Activated T-cell treated with anti-CD3 and anti-CD28 coated beads, Interleukin-2, amount 50 U/mL, for 72 hours (primary cell): ENCODE data around the gene DCTN3. TPM values are rescaled to one million over a fixed set of nuclear protein-coding genes. Genes with fewer than 3 reads are reported as not detected.

Source experiments
- ATAC-seq, 2 donors: fragments of 150-1000 bp; cut with Tn5 transposase; replicated peaks in 1 of 2; 2 replicates each; pipeline ENCODE4 v1.10.0; 2021; ENCODE audit warnings: moderate library complexity in 2 of 2, mild to moderate bottlenecking in 1 of 2
- DNase-seq, 2 donors: peaks; one replicate each; pipeline ENCODE4 v3.0.0; 2021 to 2022; ENCODE audit warnings: mixed read lengths in 1 of 2
- H3K27ac Mint-ChIP-seq: one replicate; pipeline ENCODE4 v1.8.0; 2022; ENCODE audit warnings: mild to moderate bottlenecking, moderate library complexity, mixed read lengths
- H3K27me3 Mint-ChIP-seq: one replicate; pipeline ENCODE4 v1.8.0; 2022; ENCODE audit warnings: low read depth, mixed read lengths
- H3K36me3 Mint-ChIP-seq, 2 donors: one replicate each; pipeline ENCODE4 v1.8.0; 2022; ENCODE audit warnings: mixed read lengths in 2 of 2, mild to moderate bottlenecking in 1 of 2; ENCODE audit not compliant: insufficient read depth in 2 of 2
- H3K4me1 Mint-ChIP-seq: one replicate; pipeline ENCODE4 v1.8.0; 2022; ENCODE audit warnings: low read depth, mixed read lengths
- H3K4me3 Mint-ChIP-seq, 2 donors: one replicate each; pipeline ENCODE4 v1.8.0; 2022; ENCODE audit warnings: mild to moderate bottlenecking in 2 of 2, mixed read lengths in 2 of 2, moderate library complexity in 2 of 2
- H3K9me3 Mint-ChIP-seq, 2 donors: one replicate each; pipeline ENCODE4 v1.8.0; 2022; ENCODE audit warnings: mixed read lengths in 2 of 2
- total RNA-seq, 2 donors: library from RNA; stranded (reverse); gene quantifications; one replicate each; pipeline ENCODE4 v1.2.3, GENCODE V29; 2022

DCTN3 gene
- total RNA-seq, 2 donors from 2014 or later: 75.6 to 79.2 TPM

- Mint-ChIP-seq H3K27ac (no peak overlapping the region), H3K36me3 (no peaks in the 10 kb centered on the region), H3K9me3 (no peaks in the 10 kb centered on the region), H3K4me3 (peak overlapping the region; percentile 48 to 79), H3K4me1 (peaks cover 12% of the 10 kb centered on the region), H3K27me3 (peaks cover 59% of the 10 kb centered on the region)
- no peak for DNase-seq
- ATAC-seq: no peak
Measured at GRCh38 chr9:34576597-34577399, 43.5 kb downstream of the DCTN3 start.

- no peaks in the 10 kb centered on the region for H3K36me3 Mint-ChIP-seq
- peaks cover 51% of the 10 kb centered on the region for H3K27me3 Mint-ChIP-seq
- DNase-seq: no peak
- H3K9me3 Mint-ChIP-seq: no peaks in the 10 kb centered on the region
- no peak overlapping the region for H3K4me3 Mint-ChIP-seq
- no peak for ATAC-seq
- no peak overlapping the region for H3K27ac Mint-ChIP-seq
- peaks cover 12% of the 10 kb centered on the region for H3K4me1 Mint-ChIP-seq
Measured at GRCh38 chr9:34575862-34576596, 44.3 kb downstream of the DCTN3 start.

GRCh38 chr9:34575241-34575640 is 45.1 kb downstream of the DCTN3 start:
- ATAC-seq (no peak), DNase-seq (no peak)
- H3K4me1 Mint-ChIP-seq: peaks cover 12% of the 10 kb centered on the region
- H3K27me3 Mint-ChIP-seq: peaks cover 43% of the 10 kb centered on the region
- H3K9me3 Mint-ChIP-seq: no peaks in the 10 kb centered on the region
- H3K4me3 Mint-ChIP-seq: no peak overlapping the region
- H3K27ac Mint-ChIP-seq: no peak overlapping the region
- H3K36me3 Mint-ChIP-seq: no peaks in the 10 kb centered on the region

- Mint-ChIP-seq H3K9me3 (no peaks in the 10 kb centered on the region), H3K36me3 (no peaks in the 10 kb centered on the region), H3K27ac (no peak overlapping the region), H3K27me3 (peaks cover 42% of the 10 kb centered on the region), H3K4me3 (no peak overlapping the region), H3K4me1 (peaks cover 11% of the 10 kb centered on the region)
- no peak for ATAC-seq
- no peak for DNase-seq
Measured at GRCh38 chr9:34574571-34574970, 45.7 kb downstream of the DCTN3 start.

- Mint-ChIP-seq H3K4me3 (no peak overlapping the region), H3K9me3 (no peaks in the 10 kb centered on the region), H3K4me1 (peaks cover 7% of the 10 kb centered on the region), H3K27me3 (peaks cover 35% of the 10 kb centered on the region), H3K27ac (no peak overlapping the region), H3K36me3 (no peaks in the 10 kb centered on the region)
- DNase-seq: no peak
- no peak for ATAC-seq
Measured at GRCh38 chr9:34573599-34574325, 46.5 kb downstream of the DCTN3 start.

- DNase-seq: no peak
- no peak overlapping the region for H3K4me3 Mint-ChIP-seq
- ATAC-seq: peak; percentile 67
Measured at GRCh38 chr9:34572628-34573027, 47.7 kb downstream of the DCTN3 start.

GRCh38 chr9:34572092-34572491 is 48.2 kb downstream of the DCTN3 start:
- H3K27ac Mint-ChIP-seq: no peak overlapping the region

More at GRCh38 chr9:34572628-34573027, 47.7 kb downstream of the DCTN3 start:
- Mint-ChIP-seq H3K36me3 (no peaks in the 10 kb centered on the region), H3K27me3 (peaks cover 29% of the 10 kb centered on the region), H3K4me1 (peaks cover 6% of the 10 kb centered on the region), H3K27ac (no peak overlapping the region), H3K9me3 (no peaks in the 10 kb centered on the region)

GRCh38 chr9:34571481-34571810 is 48.8 kb downstream of the DCTN3 start:
- Mint-ChIP-seq H3K27me3 (peaks cover 29% of the 10 kb centered on the region), H3K4me3 (no peak overlapping the region), H3K36me3 (no peaks in the 10 kb centered on the region), H3K27ac (no peak overlapping the region), H3K9me3 (no peaks in the 10 kb centered on the region), H3K4me1 (no peaks in the 10 kb centered on the region)
- DNase-seq: no peak
- no peak for ATAC-seq

More at GRCh38 chr9:34572092-34572491, 48.2 kb downstream of the DCTN3 start:
- ATAC-seq: no peak
- no peaks in the 10 kb centered on the region for H3K9me3 Mint-ChIP-seq
- H3K4me3 Mint-ChIP-seq: no peak overlapping the region
- no peaks in the 10 kb centered on the region for H3K36me3 Mint-ChIP-seq
- no peak for DNase-seq
- peaks cover 29% of the 10 kb centered on the region for H3K27me3 Mint-ChIP-seq
- peaks cover under 1% of the 10 kb centered on the region for H3K4me1 Mint-ChIP-seq

GRCh38 chr9:34570809-34571480 is 49.4 kb downstream of the DCTN3 start:
- Mint-ChIP-seq H3K36me3 (no peaks in the 10 kb centered on the region), H3K27me3 (peaks cover 24% of the 10 kb centered on the region), H3K9me3 (no peaks in the 10 kb centered on the region), H3K4me1 (no peaks in the 10 kb centered on the region), H3K27ac (no peak overlapping the region), H3K4me3 (no peak overlapping the region)
- no peak for ATAC-seq
- DNase-seq: no peak

GRCh38 chr9:34570376-34570775 is 49.9 kb downstream of the DCTN3 start:
- Mint-ChIP-seq H3K4me3 (no peak overlapping the region), H3K27me3 (peaks cover 20% of the 10 kb centered on the region), H3K36me3 (no peaks in the 10 kb centered on the region), H3K4me1 (no peaks in the 10 kb centered on the region), H3K27ac (no peak overlapping the region), H3K9me3 (no peaks in the 10 kb centered on the region)
- DNase-seq (no peak), ATAC-seq (no peak)

- Mint-ChIP-seq H3K36me3 (no peaks in the 10 kb centered on the region), H3K27ac (no peak overlapping the region), H3K9me3 (no peaks in the 10 kb centered on the region), H3K27me3 (peaks cover 31% of the 10 kb centered on the region), H3K4me1 (no peaks in the 10 kb centered on the region), H3K4me3 (no peak overlapping the region)
- ATAC-seq (no peak), DNase-seq (no peak)
Measured at GRCh38 chr9:34568774-34569173, 51.5 kb downstream of the DCTN3 start.

GRCh38 chr9:34568133-34568532 is 52.2 kb downstream of the DCTN3 start:
- DNase-seq (no peak), ATAC-seq (no peak)
- H3K27ac Mint-ChIP-seq: no peak overlapping the region
- H3K27me3 Mint-ChIP-seq: peaks cover 37% of the 10 kb centered on the region
- no peaks in the 10 kb centered on the region for H3K9me3 Mint-ChIP-seq
- H3K36me3 Mint-ChIP-seq: no peaks in the 10 kb centered on the region
- no peaks in the 10 kb centered on the region for H3K4me1 Mint-ChIP-seq
- H3K4me3 Mint-ChIP-seq: no peak overlapping the region

- H3K27ac Mint-ChIP-seq: no peak overlapping the region
- peaks cover 40% of the 10 kb centered on the region for H3K27me3 Mint-ChIP-seq
- H3K4me3 Mint-ChIP-seq: no peak overlapping the region
- DNase-seq: no peak
- ATAC-seq: no peak
- H3K9me3 Mint-ChIP-seq: no peaks in the 10 kb centered on the region
- no peaks in the 10 kb centered on the region for H3K4me1 Mint-ChIP-seq
- no peaks in the 10 kb centered on the region for H3K36me3 Mint-ChIP-seq
Measured at GRCh38 chr9:34566972-34567371, 53.3 kb downstream of the DCTN3 start.
